ENCODE data around the gene EXOSC1.

GRCh38 chr10:97474918-97475317 lies 29.1 kb upstream of the EXOSC1 start:
- TF ChIP-seq EP300 (conservative IDR thresholded peaks at IDR 0.05; ENCODE audit: poor library complexity, severe bottlenecking) (no peak), POLR2AphosphoS5 (IDR thresholded peaks at IDR 0.05) (no peak), CTCF (IDR thresholded peaks at IDR 0.05; ENCODE audit: poor library complexity, severe bottlenecking) (no peak), SMC3 (conservative IDR thresholded peaks at IDR 0.05; ENCODE audit: poor library complexity) (no peak), RAD21 (conservative IDR thresholded peaks at IDR 0.05) (no peak)
